MV-4-11 (cell line): ENCODE results near the gene AATF.

ENCODE experiments used
- DNase-seq: peaks from one replicate; lab custom pipeline; 2025; lab: John Stamatoyannopoulos, UW

Gene AATF, protein sequence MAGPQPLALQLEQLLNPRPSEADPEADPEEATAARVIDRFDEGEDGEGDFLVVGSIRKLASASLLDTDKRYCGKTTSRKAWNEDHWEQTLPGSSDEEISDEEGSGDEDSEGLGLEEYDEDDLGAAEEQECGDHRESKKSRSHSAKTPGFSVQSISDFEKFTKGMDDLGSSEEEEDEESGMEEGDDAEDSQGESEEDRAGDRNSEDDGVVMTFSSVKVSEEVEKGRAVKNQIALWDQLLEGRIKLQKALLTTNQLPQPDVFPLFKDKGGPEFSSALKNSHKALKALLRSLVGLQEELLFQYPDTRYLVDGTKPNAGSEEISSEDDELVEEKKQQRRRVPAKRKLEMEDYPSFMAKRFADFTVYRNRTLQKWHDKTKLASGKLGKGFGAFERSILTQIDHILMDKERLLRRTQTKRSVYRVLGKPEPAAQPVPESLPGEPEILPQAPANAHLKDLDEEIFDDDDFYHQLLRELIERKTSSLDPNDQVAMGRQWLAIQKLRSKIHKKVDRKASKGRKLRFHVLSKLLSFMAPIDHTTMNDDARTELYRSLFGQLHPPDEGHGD

GRCh38 chr17:36948717-36949460 is at the start of gene AATF:
TSS of gene AATF (plus strand) at chr17:36948954. CDS start at chr17:36949126, 172 bp downstream.
- peak; percentile 94 for DNase-seq

DNA sequence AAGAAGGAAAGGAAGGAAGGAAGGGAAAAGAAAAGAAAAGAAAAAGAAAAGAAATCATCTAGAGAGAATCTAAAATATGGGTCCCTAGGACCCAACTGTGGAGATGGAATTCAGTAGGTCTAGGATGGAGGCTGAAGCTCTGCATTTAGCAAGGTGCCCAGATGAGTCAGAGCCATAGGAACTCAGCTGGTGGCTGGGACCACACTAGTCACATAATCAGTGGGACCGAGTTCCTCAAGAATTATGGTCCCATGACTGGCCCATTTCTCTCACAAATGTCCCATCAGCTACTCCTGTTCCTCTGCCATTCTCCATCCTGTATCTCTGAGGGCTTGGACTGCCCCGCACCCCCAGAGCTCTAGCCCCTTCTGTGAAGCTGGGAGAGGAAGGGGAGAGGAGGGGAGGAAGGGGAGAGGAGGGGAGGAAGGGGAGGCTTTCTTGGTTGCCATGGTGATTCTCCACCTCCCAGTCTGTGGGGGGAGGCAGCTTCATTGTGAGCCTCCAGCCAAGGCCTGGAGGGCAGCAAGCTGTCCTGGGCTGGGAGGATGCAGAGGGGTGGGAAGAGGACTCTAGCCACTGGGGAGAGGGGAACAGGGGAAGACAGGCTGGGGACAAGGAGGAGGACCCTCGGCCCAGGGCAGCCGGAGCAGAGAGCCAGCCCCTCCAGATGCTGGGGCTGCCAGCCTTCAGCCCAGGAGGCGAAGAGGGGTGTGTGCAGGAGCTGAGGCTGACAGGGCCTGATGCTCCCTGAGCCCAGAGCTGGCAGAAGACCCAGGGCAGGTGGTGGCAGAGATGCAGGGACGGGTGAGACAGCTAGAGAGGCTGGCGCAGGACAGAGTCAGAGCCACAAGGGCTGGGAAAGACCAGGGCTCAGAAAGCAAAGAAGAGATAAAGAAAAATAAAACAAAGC is 49.2 kb upstream of the AATF start:
- no peak for DNase-seq

DNA sequence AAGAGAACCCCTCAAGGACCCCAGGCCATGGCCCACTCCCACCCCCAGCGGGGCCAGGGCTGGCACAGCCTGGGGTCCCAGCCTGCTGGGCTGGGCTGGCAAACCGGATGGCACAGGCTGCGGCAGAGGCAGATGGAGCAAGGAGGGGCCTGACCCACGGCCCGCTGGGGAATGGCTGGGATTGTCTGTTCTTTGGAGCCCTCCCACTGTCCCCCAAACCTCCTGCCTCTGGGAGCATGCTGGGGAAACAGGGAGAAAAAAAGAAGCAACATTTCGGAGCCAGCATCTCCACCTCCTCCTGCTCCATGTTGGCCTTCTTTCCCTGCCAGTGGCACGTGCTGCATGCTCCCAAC is 48.6 kb upstream of the AATF start:
- DNase-seq: no peak

GRCh38 chr17:36901506-36901905 is 47.2 kb upstream of the AATF start:
- DNase-seq: no peak

GRCh38 chr17:36907407-36907806 is 41.3 kb upstream of the AATF start:
- no peak for DNase-seq

DNA sequence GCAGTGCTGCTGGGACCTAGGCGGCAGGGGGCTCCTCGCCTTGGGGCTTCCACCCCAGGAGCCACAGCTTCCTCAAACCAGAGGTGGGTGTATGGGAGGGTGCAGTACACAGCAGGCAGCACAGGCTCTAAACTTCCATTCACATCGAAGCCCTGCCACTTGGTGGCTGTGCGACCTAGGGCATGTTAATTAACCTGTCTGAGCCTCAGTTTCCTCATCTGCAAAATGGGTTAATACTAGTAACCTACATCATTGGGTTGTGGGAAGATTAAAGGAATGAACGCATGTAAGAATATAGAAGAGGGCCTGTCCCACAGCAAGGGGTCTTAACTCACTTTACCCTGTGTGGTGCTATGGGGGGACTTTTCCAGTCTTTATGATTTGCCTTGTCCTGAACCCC is 38.2 kb upstream of the AATF start:
- no peak for DNase-seq

DNA sequence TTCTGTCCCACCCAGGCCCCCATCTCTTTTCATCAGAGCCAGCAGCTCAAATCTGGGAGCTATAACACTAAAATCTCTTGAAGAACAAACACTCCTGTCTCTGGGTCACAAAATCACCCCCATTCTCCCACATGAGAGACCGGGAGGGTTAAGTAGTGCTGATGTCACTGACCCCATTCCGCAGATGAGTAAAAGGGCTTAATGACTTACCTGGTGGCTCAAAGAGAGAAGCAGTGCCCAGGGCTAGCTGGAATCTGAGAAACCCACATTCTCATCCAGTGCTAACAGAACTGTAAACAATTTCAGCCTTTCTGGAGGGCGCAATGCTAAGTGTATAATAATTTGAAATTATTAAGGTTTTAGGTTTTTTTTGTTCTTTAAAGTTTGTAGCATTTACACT is 37.8 kb upstream of the AATF start:
- DNase-seq: no peak

GRCh38 chr17:36913132-36913531 is 35.6 kb upstream of the AATF start:
- no peak for DNase-seq

DNA sequence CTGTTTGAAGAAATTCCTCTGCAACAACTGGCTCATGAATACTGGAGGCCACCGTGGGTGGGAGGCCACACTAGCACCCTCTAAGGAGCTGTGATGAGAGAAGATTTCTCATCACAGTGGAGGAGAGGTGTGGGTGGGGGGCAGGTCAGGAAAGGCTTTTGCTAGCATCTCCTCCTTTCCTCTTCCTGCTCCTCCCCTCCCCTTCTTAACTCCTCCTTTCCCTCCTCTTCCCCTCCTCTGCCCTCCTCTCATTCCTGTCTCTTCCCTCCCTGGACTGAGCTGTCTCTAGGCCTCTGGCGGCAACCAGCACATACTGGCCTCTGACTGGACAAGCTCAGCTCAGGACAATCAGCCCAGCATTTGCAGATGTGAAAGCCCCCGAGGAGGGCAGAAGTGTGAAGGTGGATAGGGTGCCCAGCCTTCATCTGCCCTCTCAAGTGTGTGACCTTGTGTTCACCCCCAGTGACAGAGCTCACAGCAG is 30.5 kb upstream of the AATF start:
- DNase-seq: no peak

DNA sequence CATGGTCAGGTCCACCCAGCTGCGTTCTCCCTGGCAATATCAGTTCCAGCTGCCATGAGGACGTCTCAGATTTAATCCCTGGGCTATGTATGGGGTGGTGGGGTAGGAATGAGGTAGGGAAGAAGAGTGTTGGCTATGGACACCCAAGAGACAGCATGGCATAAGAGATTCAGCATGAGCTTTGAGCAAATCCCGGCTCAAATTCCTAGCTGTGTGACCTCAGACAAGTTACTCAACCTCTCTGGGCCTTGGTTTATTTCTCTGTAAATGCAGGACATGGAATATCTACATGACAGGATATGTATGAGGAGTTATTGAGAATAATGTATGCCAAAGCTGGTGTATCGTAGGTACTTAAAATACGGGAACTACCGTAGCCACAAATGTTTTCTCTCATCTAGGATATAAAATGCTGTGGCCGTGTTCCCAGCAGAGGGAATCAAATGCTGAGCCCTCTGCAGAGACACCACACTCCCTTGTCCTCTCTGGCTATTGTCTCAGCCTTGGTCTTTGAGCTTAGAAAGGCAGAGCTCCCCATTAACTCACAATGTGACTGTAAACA is 29.3 kb upstream of the AATF start:
- DNase-seq: no peak

DNA sequence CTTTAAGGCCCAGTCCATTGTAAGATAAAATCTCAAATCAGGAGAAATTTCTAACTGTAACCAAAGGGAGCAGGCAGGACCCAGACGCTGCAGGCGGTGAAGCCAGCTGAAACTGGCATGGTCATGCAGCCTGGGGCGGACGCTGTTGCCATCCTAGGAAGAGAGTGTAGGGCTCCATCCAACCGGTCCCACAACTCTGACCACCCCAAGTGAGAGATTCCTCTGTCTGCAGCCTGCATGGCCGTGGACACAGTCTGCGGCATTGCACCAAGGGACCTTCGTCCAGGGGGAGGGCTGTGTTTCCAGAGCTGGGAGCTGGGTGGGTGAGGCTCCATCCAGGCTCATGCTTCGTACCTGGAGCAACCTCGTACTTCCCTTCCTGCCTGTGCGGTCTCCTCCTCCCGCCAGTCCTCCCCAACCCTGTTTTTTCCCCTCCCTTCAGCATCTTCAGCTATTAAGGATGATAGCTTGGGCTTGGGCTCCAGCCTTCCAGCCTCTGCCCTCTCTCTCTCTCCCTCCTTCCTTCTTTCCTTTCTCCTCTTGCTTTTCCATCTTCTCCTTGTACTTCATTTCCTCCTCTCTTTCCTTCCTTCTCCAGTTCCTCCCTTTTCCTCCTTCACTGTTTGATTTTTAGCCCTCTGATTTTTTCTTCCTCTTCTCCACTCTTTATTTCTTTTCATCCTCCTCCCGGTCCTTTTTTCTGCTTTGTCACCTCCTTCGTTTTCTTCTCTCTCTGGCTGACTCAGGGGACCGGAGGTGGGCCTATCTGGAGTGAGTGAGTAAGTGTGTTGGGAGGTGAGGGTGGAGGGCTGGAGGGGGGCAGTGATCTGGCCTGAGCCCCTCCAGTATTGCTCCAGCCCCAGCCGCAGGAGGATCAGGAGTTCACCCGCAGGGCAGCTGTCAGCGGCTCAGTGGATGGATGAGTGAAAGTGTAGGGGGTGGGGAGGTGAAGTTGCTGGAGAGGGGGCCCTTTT is 28.4 kb upstream of the AATF start:
- DNase-seq: no peak

DNA sequence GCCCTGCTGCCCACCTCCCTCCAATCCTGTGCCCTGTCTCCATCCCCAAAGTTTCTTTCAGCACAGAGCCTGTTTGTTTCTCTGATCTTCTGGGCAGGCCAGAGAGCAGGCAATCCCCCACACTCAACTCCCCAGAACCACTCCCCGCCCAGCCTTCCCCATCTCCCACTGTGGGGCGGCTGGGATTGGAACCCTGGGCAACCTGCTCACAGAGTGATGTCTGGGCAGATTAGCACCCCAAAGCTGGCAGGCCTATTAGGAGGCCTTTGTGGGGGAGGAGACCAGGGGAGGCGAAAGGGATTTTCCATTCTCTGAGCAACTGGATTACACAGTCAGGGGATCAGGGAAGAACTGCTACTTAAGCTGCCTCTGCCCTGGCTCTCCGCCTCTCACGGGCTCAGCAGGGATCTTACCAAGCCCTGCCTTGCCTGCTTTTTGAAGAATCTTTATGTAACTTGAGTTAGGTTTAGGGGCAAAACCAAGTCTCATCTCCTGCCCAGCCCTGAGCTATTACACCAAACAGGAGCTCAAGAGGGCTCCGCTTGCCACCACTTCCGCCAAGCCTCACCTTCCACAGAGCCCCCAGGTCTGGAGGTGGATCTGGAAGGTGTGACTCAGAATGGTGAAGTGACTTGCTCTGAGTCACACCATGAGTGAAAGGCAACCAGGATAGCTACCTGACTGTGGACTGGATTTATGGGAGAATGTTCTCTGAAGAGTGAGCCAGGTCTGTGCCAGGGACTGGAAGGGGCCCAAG is 27.5 kb upstream of the AATF start:
- no peak for DNase-seq

DNA sequence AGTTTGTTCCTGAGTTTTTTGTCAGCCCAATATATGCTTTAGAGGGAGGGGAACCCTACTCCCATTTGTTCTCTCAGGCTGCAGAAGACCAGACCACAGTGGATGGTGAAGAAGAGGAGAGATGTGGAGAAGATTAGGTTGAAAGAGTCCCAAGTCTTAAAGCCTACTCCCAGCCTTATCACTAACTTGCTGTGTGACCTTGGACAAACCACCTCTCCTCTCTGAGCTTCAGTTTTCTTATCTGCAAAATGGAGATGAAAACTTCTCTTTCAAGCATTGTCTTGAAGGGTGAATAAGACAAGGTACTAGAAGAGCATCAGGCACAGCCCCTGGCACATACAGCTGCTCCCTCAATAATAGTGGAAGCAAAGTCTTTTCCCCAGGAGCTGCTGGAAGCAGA is 26.6 kb upstream of the AATF start:
- DNase-seq: no peak

GRCh38 chr17:36923814-36924221 is 24.9 kb upstream of the AATF start:
- no peak for DNase-seq

DNA sequence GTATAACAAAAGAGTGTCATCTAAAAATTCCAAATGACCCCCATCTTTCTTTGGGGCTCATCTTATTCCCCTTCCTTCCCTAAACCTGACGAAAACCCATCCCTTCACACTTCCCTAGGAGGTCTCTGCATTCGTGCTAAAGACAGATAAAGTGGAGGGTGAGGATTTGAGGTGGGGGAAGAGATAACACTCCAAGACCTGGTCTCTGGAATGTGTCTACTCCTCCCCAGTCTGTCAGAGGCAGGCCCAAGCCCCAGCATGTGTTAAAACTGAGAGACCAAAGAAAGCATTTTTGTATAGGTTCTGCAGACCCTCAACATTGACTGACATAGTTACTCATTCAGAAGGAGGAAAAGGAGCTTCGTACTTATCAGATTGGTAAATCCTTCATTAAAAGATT is 22.5 kb upstream of the AATF start:
- no peak for DNase-seq

- no peak for DNase-seq
These were observed 22.1 kb upstream of the AATF start for GRCh38 chr17:36926701-36927100.

DNA sequence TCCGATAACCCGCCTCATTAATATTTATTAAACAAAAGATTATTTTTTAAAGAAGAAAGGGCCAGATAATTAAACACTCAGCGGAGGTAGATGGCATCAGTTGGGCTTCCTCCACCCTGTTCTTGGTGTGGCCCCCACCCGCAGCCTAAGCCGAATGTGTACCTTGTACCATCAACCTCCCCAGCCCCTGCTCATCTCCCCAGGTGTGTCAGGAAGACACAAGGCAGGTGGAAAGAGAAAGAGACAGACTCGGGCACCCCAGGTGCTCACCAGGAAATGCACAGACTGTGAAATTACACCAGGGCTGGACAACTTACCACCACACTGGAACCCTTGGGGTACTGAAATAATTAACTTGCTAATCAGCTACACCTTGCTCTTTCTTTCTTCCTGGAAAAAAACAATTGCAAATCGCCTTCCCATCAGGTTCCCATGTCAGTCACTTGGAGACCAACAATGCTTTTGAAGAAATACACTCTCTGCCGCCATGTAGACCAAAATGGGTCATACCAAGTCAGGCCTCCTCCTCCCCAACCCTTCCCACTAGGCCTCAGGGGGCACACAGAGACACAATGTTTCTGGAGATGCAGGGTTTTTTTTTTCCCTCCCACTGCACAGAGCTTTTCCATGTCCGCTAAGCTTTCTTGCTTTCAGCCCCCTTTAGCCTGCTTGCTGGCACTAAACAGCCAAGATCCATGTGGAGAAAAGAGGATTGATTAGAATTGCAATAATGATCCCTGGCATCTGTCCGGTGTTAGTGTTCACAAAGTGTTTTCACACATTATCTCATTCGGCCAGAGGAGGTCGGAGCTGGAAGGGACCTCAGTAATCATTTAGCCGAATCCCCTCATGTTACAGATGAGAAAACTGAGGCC is 20.0 kb upstream of the AATF start:
- no peak for DNase-seq

DNA sequence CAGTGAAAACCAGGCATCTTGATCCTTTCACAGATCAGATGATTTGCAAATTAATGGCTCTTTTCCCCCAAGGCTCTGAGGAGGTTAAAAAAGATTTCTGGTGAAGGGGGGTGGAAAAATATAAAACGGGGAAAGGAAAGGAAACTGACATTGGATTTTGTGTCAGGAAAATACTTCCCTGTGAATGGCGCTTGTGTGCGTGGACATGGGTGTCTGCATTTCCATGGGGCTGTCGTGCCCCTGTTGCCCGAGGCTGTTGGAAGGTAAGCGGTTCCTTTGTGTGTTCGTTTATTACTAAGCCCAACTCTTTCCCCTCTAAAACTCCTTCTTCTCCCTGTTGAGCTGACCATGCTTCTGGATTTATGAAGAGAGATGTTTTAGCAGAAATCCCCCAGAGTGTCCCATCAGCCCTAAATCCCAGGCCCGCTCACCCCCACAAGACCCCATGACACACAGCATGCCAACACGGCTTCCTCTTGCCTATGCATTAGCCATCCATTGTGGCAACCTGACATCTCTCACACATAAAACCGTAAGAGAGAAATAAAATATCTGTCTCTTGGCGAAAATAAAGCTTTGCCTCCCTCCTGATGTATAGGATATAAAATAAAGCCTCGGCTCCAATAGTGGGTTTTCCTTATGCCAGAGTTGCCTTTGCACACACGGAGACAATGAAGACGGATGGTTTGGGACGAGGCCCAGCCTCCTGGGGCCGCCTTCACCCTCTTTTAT is 18.7 kb upstream of the AATF start:
- no peak for DNase-seq
